Stimulated activated CD8-positive, alpha-beta memory T cell treated with anti-CD3 and anti-CD28 coated beads, Interleukin-2, amount 100 ng/mL, for 48 hours (primary cell): Measurements from ENCODE around the gene ARID2.

Source experiments
- DNase-seq, 2 donors: peaks; one replicate each; pipeline ENCODE4 v3.0.0-alpha.2; 2020; ENCODE audit warnings: low read depth in 2 of 2

ARID2 gene

GRCh38 chr12:45852508-45852907 is 123.0 kb downstream of the ARID2 start:
- DNase-seq: no peak

- no peak for DNase-seq
These were observed 124.0 kb downstream of the ARID2 start for GRCh38 chr12:45853550-45853949.

DNA sequence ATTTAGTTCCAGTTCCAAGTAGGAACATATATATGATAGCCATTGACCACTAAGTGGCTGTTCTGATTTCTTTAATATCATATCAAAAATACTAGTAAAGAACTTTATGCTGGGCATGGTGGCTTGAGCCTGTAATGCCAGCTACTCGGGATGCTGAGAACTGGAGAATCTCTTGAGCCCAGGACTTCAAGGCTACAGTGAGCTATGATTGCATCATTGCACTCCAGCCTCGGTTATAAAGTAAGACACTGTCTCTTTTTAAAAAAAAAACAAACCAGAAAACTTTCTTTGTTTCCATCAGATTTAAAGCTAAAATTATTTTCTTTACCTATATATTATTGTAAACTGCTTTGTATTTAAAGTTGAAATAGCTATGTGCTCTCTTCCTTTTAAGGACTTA is 133.8 kb downstream of the ARID2 start:
- DNase-seq: no peak

DNA sequence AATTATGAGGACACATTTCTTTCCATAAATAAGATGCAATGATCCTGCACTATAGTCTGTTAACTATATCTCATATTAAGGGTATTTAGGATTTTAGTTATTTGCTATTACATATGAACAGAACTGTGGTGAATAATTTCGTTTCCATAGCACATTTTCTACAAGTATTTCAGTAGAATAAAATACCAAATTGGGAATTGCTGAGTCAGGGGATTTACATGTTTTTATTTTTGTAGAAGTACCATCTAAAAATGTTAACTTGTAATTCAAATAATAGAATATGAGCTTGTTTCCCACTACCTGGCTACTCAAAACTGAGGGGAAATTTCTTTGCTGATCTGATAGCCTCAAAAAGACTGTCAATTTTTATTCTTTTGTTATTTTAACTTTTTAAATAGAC is 136.8 kb downstream of the ARID2 start:
- DNase-seq: no peak

GRCh38 chr12:45872446-45872845 is 142.9 kb downstream of the ARID2 start:
- no peak for DNase-seq

DNA sequence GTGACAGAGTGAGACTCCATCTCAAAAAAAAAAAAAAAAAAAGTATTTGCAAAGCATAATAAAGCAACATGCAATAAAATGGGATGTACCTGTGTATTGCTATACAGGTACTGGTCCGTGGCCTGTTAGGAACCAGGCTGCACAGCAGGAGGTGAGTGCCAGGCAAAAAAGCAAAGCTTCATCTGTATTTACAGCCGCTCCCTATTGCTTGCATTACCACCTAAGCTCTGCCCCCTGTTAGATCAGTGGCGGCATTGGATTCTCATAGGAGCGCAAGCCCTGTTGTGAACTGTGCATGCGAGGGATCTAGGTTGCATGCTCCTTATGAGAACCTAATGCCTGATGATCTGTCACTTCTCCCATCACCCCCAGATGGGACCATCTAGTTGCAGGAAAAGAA is 147.6 kb downstream of the ARID2 start:
- DNase-seq: no peak

DNA sequence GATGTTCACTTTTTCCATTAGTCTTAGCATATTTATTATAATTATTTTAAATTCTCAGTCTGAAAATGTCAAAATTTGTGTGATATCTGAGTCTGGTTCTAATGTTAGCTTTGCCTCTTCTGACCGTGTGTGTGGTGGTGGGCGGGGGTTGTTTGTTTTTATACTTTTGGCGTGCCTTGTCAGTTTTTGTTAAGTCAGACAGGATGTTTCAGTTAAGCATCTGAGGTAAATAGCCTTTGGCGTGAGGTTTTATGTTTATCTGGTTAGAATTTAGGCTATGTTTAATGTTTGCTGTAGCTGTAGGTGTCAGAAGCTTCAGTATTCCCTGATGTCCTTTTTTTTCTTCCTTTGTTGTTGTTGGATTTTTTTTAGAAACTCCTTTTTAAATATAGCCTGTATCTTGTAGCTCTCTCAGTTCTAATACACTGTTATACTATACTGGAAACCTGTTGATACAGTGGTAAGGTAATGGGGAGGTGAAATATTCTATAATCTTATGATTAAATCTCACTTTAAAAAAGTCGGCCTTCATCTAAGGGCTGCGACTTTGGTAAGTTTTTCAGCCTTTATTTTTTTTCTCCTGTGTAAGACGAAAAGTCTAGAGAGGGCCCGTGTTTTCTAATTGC is 149.2 kb downstream of the ARID2 start:
- no peak for DNase-seq

DNA sequence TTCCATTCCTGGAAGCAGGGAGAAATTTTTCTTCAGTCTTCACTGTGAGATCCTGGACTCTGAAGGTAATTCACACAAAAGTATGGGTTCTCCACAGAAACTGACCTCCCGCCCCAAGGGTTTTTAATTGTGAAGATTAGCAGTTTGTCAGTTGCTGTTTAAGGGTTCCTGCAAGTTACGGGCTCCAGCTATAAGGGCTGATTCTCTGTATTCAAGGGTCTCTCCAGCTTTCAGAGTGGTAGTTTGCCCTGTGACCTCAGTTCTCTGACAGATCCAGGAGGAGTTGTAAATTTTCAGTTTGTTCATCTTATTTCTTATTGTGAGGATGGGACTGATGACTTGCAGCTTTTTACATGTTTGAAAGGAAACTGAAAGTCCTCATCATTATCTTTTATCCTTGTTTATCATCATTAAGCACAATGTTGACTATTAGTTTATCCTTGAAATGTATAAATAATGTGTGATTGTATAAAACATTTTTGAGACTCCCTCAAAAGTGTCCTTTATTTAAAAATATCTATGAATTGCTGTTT is 149.9 kb downstream of the ARID2 start:
- no peak for DNase-seq

DNA sequence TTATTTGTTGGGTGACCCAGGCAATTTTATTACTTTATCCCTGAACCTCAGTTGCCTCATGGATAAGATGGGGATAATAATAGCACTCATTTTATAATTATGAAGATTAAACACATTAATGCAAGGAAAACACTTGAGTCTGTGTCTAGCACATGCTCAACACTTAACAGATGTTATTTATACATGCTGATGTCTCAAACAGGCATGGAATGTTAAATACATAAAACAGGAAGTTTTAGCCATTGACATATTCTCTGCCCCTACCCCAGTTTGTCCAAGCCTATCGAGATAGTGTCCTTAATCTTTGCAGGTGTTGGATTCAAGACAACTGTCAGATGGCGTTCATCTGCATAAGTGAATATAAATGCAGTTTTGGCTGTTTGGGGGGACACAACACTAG is 151.0 kb downstream of the ARID2 start:
- no peak for DNase-seq

- DNase-seq: no peak
These were observed 153.7 kb downstream of the ARID2 start for GRCh38 chr12:45883187-45883586.

GRCh38 chr12:45886685-45887084 is 157.2 kb downstream of the ARID2 start:
- no peak for DNase-seq

- DNase-seq: no peak
These were observed 158.0 kb downstream of the ARID2 start for GRCh38 chr12:45887544-45887943.

DNA sequence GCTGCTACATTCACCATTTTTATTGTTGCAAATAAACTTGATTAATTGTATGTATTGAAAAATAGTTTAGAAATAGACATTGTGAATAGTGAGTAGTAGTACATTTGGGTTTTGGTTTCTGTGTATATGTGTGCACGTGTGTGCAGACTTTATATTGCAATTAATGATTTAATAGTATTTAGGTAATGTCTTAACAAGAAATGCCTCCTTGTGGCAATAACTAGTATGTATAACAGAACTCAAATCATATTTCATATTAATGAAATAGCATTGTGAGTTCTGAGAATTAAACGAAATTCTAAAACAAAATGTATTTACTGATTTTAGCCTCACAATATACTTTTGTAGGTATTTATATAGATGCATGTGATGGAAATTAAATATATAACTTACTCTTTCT is 160.8 kb downstream of the ARID2 start:
- no peak for DNase-seq

GRCh38 chr12:45893240-45893639 is 163.7 kb downstream of the ARID2 start:
- DNase-seq: no peak

DNA sequence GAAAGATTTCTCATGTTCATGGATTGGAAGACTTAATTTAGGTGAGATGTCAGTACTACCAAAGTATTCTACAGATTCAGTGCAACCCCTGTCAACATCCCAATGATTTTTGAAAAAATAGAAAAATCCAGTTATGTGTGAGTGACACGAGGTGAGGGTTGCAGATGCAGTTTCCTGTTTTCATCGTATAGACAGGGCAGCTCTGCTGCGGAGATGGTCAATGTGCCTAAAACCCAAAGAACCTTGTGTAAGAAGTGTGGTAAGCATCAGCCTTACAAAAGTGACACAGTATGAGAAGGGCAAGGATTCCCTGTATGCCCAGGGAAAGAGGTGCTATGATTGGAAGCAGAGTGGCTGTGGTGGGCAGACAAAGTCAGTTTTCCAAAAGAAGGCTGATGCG is 166.5 kb downstream of the ARID2 start:
- no peak for DNase-seq

DNA sequence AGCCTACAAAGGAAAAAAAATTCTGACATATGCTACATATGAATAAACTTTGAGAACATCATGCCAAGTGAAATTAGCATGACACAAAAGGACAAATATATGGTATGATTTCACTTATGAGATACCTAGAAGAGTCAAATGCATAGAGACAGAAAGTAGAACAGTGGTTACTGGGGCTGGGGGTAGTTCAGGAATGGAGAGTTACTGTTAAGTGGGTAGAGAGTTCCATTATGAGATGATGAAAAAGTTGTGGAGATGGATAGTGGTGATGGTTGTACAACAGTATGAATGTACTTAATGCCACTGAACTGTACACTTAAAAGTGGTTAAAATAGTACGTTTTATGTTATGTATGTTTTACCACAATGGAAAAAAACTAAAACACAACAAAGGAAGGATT is 168.6 kb downstream of the ARID2 start:
- no peak for DNase-seq

DNA sequence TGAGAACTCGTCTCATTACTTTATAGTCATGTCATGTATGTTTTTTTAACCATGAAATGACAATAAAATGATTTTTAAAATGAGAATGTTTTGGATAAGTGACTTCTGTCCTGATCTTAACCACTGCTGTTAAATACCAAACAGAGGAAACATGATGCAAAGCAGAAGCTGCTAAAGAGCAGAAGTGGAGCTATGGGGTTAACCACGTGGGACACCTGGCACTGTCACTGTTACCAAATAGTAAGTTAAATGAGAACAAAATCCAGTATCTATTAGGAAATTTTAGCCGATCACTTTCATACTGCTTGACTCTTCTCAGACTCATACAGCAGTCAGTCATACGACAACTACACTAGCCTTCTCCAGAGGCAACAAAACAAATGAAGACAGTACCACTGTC is 178.4 kb downstream of the ARID2 start:
- DNase-seq: no peak

GRCh38 chr12:45909041-45909713 is 179.7 kb downstream of the ARID2 start:
- no peak for DNase-seq

GRCh38 chr12:45912774-45913173 is 183.3 kb downstream of the ARID2 start:
- no peak for DNase-seq

- no peak for DNase-seq
These were observed 184.1 kb downstream of the ARID2 start for GRCh38 chr12:45913631-45914030.

DNA sequence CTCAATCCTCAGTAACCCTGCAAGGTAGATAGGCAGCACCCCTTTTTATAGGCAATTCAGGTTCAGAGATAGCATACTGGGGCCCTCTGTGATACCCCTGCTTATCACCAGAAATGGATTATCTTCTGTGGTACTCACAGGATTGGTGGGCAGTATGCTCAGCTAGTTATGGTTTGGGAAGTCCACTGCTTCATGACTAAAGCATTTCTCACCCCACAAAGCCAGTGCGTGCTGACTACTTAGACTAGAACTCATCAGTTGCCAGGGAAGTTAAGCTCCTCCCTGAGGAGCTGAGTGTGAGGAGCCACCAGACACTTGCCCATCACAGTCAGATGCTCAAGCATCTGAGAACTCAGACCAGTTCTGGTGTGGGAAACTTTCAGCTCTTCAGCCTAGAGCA is 184.6 kb downstream of the ARID2 start:
- no peak for DNase-seq

- no peak for DNase-seq
These were observed 185.9 kb downstream of the ARID2 start for GRCh38 chr12:45915405-45915804.

- DNase-seq: no peak
These were observed 189.3 kb downstream of the ARID2 start for GRCh38 chr12:45918818-45919217.

GRCh38 chr12:45928309-45928708 is 198.8 kb downstream of the ARID2 start:
- no peak for DNase-seq
